GM18517 (cell line): ENCODE data around the gene LBX1.

Experiments
- ATAC-seq: cut with Tn5 transposase; IDR thresholded peaks from one replicate; pipeline ENCODE4 v1.9.1; 2021; ENCODE audit warnings: mild to moderate bottlenecking, moderate library complexity; ENCODE audit not compliant: unreplicated experiment

LBX1 gene, protein sequence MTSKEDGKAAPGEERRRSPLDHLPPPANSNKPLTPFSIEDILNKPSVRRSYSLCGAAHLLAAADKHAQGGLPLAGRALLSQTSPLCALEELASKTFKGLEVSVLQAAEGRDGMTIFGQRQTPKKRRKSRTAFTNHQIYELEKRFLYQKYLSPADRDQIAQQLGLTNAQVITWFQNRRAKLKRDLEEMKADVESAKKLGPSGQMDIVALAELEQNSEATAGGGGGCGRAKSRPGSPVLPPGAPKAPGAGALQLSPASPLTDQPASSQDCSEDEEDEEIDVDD

GRCh38 chr10:101229266-101230182 is at the start of gene LBX1:
Gene LBX1, minus strand, starts transcription at chr10:101229463. Its CDS starts 648 bp downstream, at chr10:101228815.
- ATAC-seq, result no peak

DNA sequence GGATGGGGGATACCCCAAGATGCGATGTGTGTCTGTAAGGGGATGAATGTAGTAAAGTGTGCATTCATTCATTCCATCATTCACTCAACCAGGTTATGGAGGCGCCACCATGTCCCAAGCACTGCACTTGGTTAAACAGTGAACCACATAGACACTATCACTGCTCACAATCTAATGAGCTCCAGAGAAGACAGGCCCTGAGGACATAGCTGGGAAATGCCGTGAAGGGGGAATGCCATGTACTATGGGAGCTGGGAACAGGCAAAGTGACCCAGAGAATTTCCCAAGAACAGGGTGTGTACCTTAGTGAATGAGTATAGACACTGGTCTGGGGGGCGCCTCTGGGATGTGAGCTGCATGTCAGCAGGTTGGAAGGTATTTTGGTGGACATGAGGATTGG is 44.5 kb upstream of the LBX1 start:
- ATAC-seq, result no peak

DNA sequence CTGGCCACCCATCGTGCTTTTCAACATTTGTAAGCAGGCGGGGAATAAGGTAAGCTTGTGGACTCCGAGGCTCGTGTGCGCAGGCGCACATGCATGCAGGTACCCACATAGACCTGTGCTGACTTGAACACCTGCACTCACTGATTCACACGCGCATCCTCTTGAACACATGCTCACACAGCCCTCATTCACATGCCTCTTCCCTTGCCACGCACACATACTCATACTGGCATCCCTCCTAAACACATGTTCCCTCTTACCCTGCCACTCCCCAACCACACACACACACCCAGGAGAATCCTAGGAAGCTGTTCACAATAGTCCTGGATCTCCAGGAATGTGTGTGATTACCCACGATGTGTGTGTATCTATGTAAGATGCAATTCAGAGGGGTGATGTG is 44.1 kb upstream of the LBX1 start:
- ATAC-seq, result no peak

DNA sequence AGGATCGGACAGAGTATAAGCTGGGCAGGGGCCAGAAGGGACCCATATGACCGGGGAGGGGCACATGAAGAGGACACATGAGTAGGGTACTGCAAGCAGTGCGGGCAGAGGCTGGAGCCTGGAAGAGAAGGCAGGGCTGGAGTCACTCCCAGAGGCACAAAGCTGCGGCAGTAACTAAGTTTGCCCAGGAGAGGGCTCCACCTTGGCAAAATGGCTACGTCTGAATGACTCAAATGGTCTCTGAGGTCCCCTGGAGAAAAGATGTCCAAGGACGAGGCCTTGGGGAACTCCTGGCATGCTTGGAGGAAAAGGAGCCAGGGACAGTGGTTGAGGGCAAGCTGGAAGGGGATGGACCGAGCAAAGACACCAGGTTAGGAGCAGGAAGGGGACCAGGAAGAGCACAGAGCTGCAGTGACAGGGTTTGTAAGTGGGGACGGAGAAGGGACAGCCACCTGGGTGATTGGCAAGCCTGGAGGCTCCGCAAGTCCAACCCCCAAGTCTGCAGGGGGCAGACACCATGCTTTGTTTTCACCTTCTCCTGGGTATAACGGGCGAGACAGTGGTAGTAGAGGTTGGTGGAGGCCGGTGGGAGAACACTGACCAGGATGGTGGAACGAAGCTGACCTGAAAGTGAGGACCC is 43.1 kb upstream of the LBX1 start:
- ATAC-seq, result no peak

GRCh38 chr10:101270763-101271162 is 41.5 kb upstream of the LBX1 start:
- no peak for ATAC-seq

DNA sequence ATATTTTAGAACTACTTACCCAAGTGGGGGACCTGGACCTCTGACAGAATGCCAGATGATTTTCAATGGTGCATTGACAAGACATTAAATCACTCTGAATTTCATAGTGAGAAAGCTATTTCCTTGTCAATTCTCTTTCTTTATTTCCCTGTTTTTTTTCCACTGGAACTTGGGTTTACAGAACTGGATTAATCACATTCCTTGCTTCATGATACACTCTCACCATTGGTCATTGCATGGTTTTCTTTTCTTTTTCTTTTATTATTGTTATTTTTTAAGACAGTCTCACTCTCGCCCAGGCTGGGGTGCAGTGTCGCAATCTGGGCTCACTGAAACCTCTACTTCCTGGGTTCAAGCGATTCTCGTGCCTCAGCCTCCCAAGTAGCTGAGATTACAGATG is 38.5 kb upstream of the LBX1 start:
- ATAC-seq, result no peak

- ATAC-seq, result no peak
Observed at GRCh38 chr10:101267290-101267680, 38.0 kb upstream of the LBX1 start.

DNA sequence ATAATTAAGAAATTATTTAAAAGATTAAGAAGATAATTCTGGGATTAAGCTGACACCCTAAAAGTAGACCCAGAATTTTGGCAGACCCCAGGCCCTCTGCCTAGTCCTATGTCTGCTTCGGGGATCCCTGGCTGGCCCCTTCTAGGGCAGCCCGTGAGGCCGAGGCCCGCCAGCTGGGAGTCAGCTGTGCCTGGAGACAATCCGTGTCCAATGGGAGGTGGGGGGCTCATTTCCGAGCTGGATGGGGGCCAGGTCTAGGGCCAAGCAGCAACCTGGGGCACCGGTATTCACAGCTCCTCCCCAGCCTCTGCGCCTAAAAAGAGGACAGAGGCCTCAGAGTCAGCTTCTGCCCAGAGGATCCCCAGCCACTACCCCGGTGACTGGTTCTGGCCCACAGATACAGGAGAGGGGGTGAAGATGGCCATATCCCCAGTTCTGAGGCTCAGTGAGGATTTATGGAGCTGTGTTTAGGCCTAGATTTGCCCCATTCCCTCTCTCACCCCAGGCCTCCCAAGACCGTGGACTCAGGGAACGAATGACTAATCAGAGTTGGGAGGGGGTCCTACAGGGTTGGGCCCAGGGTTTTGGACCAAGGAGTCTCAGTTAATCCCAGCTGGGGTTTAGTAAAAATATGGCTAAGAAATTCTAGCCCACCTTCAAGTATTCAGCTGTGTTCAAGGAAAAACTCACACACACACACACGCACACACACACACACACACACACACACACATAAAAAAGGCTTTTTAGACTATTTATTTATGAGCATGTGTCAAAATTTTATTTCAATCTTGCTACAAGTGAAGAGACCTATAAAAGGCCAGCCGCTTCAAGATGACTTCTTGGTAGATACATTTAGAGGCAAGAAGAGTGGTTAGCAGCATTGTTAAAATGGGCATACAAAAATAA is 37.4 kb upstream of the LBX1 start:
- ATAC-seq, result no peak

DNA sequence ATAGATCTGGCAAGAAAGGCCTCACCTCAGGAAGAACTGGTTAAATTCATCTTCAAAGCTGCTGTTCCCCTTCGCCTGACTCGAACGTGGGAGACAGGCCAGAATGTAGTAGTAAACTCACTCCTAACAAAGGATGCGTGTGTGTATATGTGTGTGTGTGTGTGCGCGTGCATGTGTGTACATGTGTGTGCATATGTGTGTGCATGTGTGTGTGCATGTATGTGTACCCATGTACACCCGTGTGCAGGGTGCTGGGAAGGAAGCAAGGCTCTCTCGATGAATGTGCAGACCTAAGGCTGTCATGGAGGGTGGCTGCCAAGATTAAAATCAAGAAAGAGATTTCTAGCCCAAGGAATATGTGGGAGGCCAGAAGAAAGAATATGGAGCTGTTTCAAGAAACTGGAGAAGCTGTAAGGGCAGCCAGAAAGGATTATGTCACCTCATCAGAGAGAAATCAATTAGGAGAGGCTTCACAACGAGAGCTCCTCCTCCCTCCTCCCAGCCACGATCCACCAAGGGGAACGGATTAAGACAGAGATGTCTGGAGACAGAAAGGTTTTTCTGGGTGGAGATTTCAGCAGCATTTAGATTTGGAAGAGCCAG is 34.0 kb upstream of the LBX1 start:
- no peak for ATAC-seq

DNA sequence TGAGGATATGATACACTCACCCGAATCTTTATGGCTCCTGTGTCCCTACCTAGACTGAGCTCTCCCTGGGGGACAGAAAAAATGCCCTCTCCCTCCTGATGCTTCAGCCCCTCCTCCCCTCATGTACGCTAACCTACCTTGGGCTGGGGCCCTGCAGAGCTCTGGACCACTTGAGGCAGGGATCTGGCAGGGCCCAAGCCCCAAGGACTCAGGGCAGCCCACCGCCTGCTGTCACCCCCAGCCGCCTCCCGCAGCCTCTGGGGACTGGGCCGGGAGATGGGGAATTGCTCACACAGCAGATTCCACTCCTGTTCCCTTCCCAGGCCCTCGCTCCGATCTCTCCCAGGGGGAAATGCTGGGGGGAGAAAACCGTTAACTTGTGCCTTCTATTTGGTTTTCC is 32.9 kb upstream of the LBX1 start:
- no peak for ATAC-seq

GRCh38 chr10:101261702-101262101 is 32.4 kb upstream of the LBX1 start:
- ATAC-seq, result no peak

GRCh38 chr10:101260764-101261481 is 31.7 kb upstream of the LBX1 start:
- no peak for ATAC-seq

DNA sequence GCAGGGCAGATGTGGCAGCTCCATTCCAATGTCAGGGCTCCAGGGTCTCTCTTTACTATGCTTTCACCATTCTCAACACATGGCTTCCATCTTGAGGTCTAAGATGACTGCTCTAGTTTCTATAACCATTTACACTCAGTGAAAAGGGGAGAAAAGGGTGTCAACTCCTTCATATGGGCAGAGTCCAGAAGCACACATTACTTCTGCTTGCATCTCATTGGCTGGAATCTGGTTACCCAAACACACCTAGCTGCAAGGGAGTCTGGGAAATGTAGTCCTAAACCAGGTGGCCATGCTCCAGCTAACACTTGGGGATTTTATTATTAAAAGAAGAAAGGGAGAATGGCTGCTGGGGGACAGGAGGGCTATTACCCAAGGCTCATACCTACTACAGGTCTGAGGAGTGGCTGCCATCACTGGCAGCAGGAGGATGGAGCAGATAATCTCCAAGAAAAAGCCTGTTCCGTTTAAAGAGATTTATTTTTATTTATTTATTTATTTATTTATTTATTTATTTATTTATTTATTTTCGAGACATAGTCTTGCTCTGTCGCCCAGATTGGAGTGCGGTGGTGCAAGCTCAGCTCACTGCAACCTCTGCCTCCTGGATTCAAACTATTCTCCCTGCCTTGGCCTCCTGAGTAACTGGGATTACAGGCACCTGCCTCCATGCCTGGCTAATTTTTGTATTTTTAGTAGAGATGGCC is 29.1 kb upstream of the LBX1 start:
- ATAC-seq, result no peak

DNA sequence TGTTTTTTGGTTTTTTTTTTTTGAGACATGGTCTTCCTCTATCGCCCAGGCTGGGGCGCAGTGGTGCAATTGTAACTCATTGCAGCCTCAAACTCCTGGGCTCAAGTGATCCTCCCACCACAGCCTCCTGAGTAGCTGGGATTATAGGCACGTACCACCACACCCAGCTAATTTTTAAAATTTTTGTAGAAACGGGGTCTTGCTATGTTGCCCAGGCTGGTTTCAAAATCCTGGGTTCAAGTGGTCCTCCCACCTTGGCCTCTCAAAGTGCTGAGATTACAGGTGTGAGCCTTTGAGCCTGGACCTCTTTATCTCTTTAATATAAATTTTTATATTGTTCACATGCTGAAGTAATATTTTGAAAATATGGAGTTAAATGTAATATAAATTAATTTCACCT is 28.2 kb upstream of the LBX1 start:
- ATAC-seq, result no peak

DNA sequence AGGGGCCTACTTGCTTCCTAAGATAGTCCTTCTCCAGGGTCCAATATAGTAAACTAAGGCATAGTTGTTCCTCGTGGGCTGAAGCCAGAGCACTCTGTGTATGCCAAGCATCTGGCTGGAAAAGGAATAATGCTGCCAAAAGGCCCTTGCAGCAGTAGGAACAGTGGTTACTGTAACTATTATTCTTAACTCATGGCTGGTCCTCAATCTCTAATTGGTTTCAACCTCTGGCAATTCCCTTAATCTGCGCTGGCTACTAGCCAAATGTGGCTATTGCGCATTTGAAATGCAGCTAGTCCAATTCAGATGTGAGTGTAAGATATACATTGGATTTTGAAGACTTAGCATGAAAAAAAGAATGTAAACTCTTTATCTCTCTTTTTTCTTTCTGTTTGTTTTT is 27.8 kb upstream of the LBX1 start:
- ATAC-seq, result no peak

DNA sequence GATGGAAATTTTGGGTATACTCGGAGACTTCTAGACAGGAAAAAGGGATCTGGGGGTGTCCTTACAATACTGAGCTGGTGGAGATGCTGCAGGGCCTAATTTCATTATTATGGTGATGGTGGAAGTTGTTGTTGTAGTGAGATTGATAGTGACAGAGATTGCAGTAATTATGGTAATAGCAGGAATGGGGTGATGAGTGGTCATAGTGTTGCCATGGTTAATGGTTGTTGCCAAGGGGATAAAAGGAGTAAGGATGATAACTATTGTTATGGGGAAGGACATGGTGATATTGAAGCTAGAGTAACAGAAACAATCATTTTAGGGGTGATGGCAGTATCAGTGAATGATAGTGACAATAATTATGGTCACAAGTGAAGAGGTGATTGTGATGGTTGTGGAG is 27.1 kb upstream of the LBX1 start:
- no peak for ATAC-seq

DNA sequence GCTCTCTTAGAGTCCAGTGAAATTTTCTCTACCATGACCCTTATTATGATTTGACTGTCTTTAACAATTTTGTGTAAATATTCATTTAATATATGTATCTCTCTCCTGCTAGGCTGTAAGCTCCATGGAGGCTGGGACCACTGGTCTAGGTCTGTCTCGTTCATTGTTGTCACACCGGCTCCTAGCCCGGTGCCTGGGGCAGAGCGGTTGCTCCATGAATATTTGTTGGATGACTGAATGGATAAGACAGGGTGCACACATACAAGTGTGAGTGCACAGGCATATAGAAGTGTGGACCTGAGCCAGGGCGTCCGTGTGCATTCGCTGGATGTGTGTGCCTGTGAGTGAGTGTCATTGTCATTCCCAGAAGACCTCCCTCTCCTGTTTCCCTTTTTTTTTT is 20.9 kb upstream of the LBX1 start:
- ATAC-seq, result no peak

- ATAC-seq, result no peak
Observed at GRCh38 chr10:101249171-101249581, 19.9 kb upstream of the LBX1 start.

DNA sequence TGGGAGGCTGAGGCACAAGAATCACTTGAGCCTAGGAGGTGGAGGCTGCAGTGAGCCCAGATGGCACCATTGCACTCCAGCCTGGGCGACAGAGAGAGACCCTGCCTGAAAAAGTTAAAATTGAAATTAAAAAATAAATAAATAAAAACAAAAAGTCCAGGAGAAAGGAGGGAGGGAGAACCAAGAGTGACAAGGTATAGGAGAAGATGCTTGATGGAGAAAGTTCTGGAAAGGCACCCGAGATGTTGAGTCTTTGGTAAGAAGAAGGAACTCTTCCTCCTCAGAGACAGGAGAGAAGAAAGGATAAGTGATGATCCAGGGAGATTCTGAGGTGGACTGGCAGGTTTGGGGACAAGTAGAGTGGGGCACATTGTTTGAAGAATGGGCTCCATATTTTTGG is 17.4 kb upstream of the LBX1 start:
- no peak for ATAC-seq
